ENCODE measurements around the gene KRTAP1-1.
"Not testable (repeated sequence)": the region's sequence is repeated elsewhere in the genome, so short reads cannot be mapped to it uniquely, and the experiment has no call there.

KRTAP1-1 gene

GRCh38 chr17:41057547-41057946 is 16.3 kb upstream of the KRTAP1-1 start:
- in situ Hi-C loops (cut with HindIII; ENCODE audit: low sequenced_read_pairs) = loop anchor here (5.0 kb wide), 1 partner anchor 40 kb away; no protein-coding TSS in a partner anchor

DNA sequence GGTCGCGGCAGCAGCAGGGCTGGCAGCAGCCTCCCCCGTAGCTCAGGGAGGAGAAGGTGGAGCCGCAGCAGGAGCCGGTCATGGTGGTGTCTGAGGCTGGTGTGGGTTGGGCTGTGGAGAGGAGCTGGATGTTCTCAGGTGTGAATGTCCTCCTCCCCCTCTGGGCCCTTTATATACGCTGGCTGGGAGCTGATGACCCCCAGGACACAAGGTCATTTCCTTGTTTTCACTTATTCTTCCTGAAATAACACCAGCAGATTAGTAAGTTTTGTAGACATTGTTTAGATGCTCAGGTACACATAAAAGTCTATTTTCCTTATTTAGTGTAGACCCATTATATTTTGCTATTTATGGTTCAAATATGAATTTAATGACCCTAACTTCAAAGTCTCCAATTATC is 13.9 kb upstream of the KRTAP1-1 start, which contains the start of gene KRTAP2-2:
TSS of gene KRTAP2-2 (minus strand) at position 101 of the 400 bp plus-strand sequence. CDS start at position 82, 19 bp downstream.
- in situ Hi-C loops (cut with HindIII; ENCODE audit: low sequenced_read_pairs) = loop anchor here (5.0 kb wide), 1 partner anchor 38 kb away; no protein-coding TSS in a partner anchor

DNA sequence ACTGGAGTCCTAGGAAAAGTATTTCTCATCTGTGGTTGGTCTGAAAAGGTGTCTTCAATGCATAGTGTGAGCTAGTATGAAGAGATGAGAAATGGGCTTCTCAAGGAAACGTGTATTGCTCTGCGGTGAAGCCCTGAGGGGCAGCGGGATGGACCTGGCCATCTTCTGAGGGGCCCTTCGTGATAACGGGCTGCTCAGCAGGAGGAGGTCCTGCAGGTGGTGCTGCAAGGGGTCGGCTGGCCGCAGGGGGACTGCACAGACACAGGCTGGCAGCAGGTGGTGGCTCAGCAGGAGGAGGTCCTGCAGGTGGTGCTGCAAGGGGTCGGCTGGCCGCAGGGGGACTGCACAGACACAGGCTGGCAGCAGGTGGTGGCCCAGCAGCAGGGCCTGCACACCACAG is 13.3 kb upstream of the KRTAP1-1 start:
- in situ Hi-C loops (cut with HindIII; ENCODE audit: low sequenced_read_pairs) = not testable (repeated sequence)

- in situ Hi-C loops (cut with HindIII; ENCODE audit: low sequenced_read_pairs) = no loop called here
These were observed 12.8 kb upstream of the KRTAP1-1 start for GRCh38 chr17:41054025-41054424.

GRCh38 chr17:41052566-41052965 is 11.3 kb upstream of the KRTAP1-1 start:
- in situ Hi-C loops (cut with HindIII; ENCODE audit: low sequenced_read_pairs) = no loop called here

DNA sequence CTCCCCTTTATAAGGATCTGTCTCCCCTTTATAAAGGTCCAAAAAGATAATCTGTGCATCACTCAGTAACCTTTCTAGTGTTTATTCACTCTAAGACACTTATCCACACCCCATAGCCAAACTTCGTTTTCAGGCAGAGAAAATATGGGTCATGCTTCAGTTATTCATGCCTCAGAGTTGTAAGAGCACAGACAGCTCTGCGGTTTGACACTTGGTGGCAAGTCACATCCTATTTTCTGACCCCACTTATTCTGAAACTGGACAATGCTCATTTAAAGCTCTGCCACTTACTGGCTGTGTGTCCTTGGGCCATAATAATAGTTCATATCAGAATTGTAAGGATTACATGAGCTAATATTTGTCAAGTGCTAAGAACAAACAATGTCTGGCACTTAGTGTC is 7.9 kb upstream of the KRTAP1-1 start:
- in situ Hi-C loops (cut with HindIII; ENCODE audit: low sequenced_read_pairs) = no loop called here

GRCh38 chr17:41048441-41048840 is 7.2 kb upstream of the KRTAP1-1 start:
- in situ Hi-C loops (cut with HindIII; ENCODE audit: low sequenced_read_pairs) = no loop called here

- in situ Hi-C loops (cut with HindIII; ENCODE audit: low sequenced_read_pairs) = not testable (repeated sequence)
These were observed 5.7 kb upstream of the KRTAP1-1 start, which contains the start of gene KRTAP2-1 for GRCh38 chr17:41046735-41047465. KRTAP2-1 (minus strand) TSS chr17:41047316; CDS start chr17:41047267, 49 bp downstream.

DNA sequence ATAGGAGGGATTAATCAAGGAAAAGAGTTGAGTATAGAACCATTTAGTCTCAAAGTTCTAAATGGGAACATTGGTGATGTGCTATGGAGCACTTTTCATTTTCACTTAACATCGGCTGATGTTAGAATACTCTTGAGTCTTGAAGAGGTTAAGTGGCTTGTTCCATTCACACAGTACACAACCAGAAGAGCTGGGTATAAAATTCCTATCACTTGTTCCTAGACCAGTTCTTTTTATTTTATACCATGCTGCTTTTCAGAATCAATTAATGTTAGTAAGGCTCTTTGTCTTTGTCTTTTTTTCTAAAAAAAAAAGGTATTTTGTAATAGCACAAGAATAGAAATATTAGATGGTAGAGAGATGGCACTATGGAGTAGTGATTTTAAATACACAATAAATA is 1.7 kb upstream of the KRTAP1-1 start:
- in situ Hi-C loops (cut with HindIII; ENCODE audit: low sequenced_read_pairs) = no loop called here

DNA sequence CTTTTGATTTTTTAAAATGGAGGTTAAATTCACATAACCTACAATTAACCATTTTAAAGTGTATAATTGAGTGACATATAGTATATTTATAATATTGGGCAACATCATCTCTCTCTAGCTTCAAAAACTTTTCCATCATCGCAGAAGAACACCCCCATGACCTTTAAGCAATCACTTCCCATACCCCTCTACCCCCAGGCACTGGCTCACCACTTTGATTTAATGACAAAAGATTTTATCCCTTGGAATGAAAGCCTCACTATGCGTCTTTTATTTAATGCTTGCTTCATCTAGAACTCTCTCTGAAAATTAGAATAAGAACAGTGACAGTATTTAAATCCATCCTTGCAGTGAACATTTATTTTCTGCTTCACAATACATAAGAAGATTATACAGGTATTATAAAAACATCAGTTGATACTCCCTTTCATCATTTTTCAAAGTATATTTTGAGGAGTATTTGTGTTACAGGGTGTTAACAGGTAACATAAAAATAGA is 3.3 kb downstream of the KRTAP1-1 start:
- in situ Hi-C loops (cut with HindIII; ENCODE audit: low sequenced_read_pairs) = no loop called here

DNA sequence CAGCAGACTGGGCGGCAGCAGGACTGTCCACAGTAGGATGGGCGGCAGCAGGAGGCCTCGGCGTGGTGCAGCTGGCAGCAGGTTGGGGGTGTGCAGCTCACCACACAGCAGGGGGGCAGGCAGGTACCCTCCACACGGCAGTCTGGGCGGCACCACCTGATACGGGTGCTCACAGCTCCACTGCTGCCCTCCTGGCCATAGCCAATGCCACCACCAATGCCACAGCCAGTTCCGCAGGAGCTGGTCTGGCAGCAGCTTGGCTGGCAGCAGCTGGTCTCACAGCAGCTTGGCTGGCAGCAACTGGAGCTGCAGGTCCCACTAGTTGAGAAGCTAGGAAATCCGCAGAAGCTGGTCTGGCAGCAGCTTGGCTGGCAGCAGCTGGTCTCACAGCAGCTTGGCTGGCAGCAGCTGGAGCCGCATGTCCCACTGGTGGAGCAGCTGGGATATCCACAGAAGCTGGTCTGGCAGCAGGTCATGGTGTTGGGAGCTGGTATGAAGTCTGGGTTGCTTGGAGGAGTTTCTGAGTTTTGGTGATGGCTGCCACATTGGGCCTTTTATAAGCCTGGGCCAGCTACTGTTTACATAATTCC is 6.8 kb downstream of the KRTAP1-1 start, which contains the start of gene KRTAP1-3:
TSS of gene KRTAP1-3 (minus strand) at position 529 of the 590 bp plus-strand sequence. CDS start at position 476, 53 bp downstream.
- in situ Hi-C loops (cut with HindIII; ENCODE audit: low sequenced_read_pairs) = not testable (repeated sequence)

DNA sequence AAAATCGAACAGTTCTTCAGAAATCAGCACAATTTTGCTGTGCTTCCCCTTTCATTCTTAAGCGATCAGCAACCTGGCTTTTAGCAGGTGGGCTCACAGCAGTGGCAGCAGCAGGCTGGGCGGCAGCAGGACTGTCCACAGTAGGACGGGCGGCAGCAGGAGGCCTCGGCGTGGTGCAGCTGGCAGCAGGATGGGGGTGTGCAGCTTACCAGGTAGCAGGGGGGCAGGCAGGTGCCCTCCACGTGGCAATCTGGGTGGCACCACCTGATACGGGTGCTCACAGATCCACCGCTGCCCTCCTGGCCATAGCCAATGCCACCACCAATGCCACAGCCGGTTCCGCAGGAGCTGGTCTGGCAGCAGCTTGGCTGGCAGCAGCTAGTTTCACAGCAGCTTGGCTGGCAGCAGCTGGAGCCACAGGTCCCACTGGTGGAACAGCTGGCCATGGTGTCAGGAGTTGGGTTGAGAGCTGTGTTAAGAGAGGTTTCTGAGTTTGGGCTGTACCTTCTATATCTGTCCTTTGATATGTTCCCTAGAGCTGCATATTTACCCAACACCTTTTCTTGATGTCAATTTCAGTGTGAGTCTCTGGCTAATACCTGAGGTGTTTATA is 11.5 kb downstream of the KRTAP1-1 start, which contains the start of gene KRTAP1-4:
TSS of gene KRTAP1-4 (minus strand) at position 563 of the 613 bp plus-strand sequence. CDS start at position 446, 117 bp downstream.
- in situ Hi-C loops (cut with HindIII; ENCODE audit: low sequenced_read_pairs) = no loop called here

DNA sequence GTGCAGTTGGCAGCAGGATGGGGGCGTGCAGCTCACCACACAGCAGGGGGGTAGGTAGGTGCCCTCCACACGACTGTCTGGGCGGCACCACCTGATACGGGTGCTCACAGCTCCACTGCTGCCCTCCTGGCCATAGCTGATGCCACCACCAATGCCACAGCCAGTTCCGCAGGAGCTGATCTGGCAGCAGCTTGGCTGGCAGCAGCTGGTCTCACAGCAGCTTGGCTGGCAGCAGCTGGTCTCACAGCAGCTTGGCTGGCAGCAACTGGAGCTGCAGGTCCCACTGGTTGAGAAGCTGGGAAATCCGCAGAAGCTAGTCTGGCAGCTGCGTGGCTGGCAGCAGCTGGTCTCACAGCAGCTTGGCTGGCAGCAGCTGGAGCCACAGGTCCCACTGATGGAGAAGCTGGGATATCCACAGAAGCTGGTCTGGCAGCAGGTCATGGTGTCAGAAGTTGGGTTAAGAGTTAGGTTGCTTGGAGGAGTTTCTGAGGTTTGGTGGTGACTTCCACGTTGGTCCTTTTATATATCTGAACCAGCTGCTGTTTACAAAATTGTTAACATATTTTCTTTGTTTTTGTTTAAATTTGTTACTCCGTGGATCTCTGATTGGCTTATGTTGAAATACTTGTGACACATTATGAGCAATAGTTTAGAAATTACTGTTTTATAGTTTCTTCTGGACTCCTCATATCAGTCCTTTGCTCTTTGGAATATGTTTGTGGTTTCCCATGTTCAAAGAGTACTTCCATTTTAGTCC is 14.4 kb downstream of the KRTAP1-1 start, which contains the start of gene KRTAP1-5:
TSS of gene KRTAP1-5 (minus strand) at position 494 of the 757 bp plus-strand sequence. CDS start at position 441, 53 bp downstream.
- in situ Hi-C loops (cut with HindIII; ENCODE audit: low sequenced_read_pairs) = no loop called here

GRCh38 chr17:41024697-41025096 is 16.6 kb downstream of the KRTAP1-1 start:
- in situ Hi-C loops (cut with HindIII; ENCODE audit: low sequenced_read_pairs) = no loop called here

GRCh38 chr17:41020336-41020735 is 20.9 kb downstream of the KRTAP1-1 start:
- in situ Hi-C loops (cut with HindIII; ENCODE audit: low sequenced_read_pairs) = no loop called here

DNA sequence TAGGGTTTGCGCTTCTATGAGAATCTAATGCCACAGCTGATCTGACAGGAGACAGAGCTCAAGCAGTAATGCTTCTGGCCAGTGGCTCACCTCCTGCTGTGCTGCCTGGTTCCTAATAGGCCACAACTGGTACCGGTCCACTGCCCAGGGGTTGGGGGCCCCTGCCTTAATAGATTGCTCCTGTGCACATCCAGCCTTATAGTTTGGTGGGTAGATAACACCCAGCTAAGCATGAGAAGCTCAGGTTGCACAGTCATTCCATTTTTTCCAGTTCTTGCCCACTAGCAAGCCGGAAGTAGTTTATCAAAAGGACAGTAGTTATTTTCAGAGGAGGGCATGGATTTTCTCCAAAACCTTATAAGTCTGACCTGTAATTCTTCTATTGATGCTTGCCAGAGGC is 21.8 kb downstream of the KRTAP1-1 start:
- in situ Hi-C loops (cut with HindIII; ENCODE audit: low sequenced_read_pairs) = loop anchor here (5.0 kb wide), 1 partner anchor 38 kb away; the partner anchor contains the start of gene KRTAP2-2

DNA sequence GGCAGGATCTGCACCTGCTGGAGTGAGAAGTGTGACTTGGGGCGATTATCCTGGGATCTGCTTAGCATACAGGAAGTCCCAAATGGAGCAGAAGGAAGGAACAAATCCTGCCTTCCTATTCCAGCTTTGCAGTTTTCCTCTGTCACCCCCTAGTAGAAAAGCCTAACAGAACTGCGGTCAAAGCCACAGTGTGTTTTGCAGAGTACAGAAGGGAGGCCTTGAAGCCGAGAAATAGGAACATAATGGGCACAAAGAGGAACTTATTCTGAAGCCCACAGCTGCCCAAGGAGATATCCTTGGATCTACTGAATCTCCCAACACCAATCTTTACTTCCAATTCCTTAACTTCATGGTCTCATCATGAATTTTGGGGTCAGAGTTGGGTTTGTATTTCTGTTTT is 22.7 kb downstream of the KRTAP1-1 start:
- in situ Hi-C loops (cut with HindIII; ENCODE audit: low sequenced_read_pairs) = loop anchor here (5.0 kb wide), 1 partner anchor 39 kb away; the partner anchor contains the start of gene KRTAP2-2

DNA sequence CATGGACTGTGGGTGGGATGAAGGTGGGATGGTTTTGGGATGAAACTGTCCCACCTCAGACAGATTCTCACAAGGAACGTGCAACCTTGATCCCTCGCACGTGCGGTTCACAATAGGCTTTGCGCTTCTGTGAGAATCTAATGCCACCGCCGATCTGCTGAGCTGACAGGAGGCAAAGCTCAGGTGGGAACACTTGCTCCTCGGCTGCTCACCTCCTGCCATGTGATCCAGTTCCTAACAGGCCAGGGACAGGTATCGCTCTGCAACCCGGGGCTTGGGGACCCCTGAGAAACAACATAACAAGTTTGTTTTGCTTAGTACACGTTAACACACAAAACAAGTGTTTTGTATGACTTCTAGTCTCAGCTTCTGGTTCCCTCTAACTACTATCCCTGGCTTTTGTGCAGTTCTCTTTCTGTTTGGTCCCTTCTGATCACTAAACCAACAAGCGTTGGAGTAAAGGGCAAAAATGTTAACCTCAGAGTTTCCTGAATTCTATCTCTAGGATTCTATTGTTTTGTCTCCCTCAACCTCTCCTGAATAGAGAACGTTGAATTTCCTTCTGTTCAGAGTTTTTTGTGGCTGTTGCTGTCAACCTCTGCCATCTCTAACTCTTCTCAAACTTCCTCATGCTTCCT is 24.6 kb downstream of the KRTAP1-1 start:
- in situ Hi-C loops (cut with HindIII; ENCODE audit: low sequenced_read_pairs) = loop anchor here (5.0 kb wide), 1 partner anchor 41 kb away; the partner anchor contains the start of gene KRTAP2-2

DNA sequence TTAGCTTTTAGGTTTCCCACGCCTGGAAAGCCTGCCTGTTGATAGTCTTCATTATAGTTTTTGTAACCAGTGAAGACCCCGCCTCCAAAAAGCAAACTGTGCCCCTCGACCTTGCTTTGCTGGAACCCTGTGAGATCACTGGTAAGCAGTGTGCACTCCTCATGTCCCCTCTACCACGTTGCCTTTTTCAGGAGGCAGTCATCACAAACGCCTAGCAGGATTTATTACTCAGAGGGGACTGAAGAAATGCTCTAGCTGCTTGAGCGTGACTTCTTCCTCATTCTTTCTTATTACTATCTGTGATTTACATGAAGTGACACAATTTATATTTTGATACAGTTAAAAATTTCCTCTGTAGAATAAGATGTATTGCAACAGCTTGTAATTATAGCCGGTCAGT is 25.8 kb downstream of the KRTAP1-1 start:
- in situ Hi-C loops (cut with HindIII; ENCODE audit: low sequenced_read_pairs) = loop anchor here (5.0 kb wide), 1 partner anchor 42 kb away; the partner anchor contains the start of gene KRTAP2-2

DNA sequence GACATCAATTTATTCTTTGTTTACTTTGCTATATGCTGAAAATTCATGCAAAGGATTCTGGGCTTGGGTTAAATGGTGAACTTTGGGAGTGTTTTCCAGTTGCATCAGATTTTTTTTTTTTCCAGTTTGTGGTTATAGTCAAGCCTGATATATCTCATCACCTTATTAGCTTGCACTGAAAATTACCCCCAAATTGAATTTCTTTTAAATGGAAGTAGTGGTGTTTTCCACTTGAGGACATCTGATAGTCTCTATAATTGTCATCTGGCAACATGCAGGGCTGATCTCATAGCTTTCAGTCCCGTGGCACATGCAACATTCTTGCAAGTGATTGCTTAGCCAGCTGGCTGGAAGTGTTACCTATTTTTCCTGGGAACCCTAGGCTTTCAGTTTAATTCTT is 27.6 kb downstream of the KRTAP1-1 start:
- in situ Hi-C loops (cut with HindIII; ENCODE audit: low sequenced_read_pairs) = no loop called here
